Heart left ventricle (tissue), 16 donors: ENCODE measurements around the gene GNMT. TPM values are rescaled to one million over a fixed set of nuclear protein-coding genes. Genes with fewer than 3 reads are reported as not detected.
A peak's percentile ranks its signal among the peaks of the same experiment; 100 is the strongest.

Experiments used
- ATAC-seq, 4 donors: fragments of 200-7000 bp; cut with Tn5 transposase; one replicate each; pipeline ENCODE4 v1.9.1; 2020 to 2022; ENCODE audit warnings: moderate library complexity in 4 of 4, mild to moderate bottlenecking in 3 of 4, moderate number of reproducible peaks in 1 of 4
- DNase-seq, 5 donors: peaks; one replicate each; pipeline ENCODE4 v3.0.0-alpha.2; 2020
- H3K27ac ChIP-seq, 12 donors: fragments of 200-600 bp; sonication (generic) in 4 of 12; one replicate each; pipeline versions ENCODE4 v1.5.0 to v1.8.0; 2016 to 2022; ENCODE audit warnings: mild to moderate bottlenecking in 2 of 12
- H3K27me3 ChIP-seq, 9 donors: fragments of 200-600 bp; sonication (generic) in 2 of 9; one replicate each; pipeline versions ENCODE4 v1.5.1 to v1.8.0; 2016 to 2022; ENCODE audit warnings: mild to moderate bottlenecking in 3 of 9
- H3K36me3 ChIP-seq, 9 donors: fragments of 200-600 bp; sonication (generic) in 2 of 9; one replicate each; pipeline versions ENCODE4 v1.5.0 to v1.8.0; 2018 to 2022; ENCODE audit warnings: mild to moderate bottlenecking in 2 of 9
- H3K4me1 ChIP-seq, 12 donors: fragments of 200-600 bp; sonication (generic) in 4 of 12; one replicate each; pipeline versions ENCODE4 v1.5.0 to v1.8.0; 2016 to 2022; ENCODE audit warnings: mild to moderate bottlenecking in 3 of 12
- H3K4me3 ChIP-seq, 12 donors: fragments of 200-600 bp; sonication (generic) in 4 of 12; one replicate each; pipeline versions ENCODE4 v1.5.0 to v1.8.0; 2017 to 2022; ENCODE audit warnings: mild to moderate bottlenecking in 9 of 12, moderate library complexity in 4 of 12
- H3K9me3 ChIP-seq, 12 donors: fragments of 200-600 bp; sonication (generic) in 4 of 12; one replicate each; pipeline versions ENCODE4 v1.5.0 to v1.8.0; 2016 to 2022; ENCODE audit warnings: mild to moderate bottlenecking in 1 of 12
- CTCF ChIP-seq, 12 donors: fragments of 200-600 bp; sonication (generic) in 4 of 12; IDR thresholded peaks; one replicate each; pipeline versions ENCODE4 v1.5.0 to v1.8.0; 2018 to 2022; ENCODE audit warnings: antibody characterized with exemption in 12 of 12, mild to moderate bottlenecking in 5 of 12
- POLR2A ChIP-seq, 2 donors: fragments of 450-650 bp; IDR thresholded peaks; one replicate each; pipeline ENCODE4 v1.6.1; 2017; ENCODE audit warnings: antibody characterized with exemption in 2 of 2, mild to moderate bottlenecking in 2 of 2, moderate library complexity in 2 of 2
- WGBS, 4 donors: extraction: QIAGEN DNeasy Blood & Tissue Kit in 2 of 4; methylation state at CpG; one replicate each; pipeline versions ENCODE4 v1.1.5 to v1.1.7; 2013 to 2018; 5-methylcytosine and 5-hydroxymethylcytosine counted together
- intact Hi-C, 10 donors: fragments of 100-400 bp; cut with DNase I; formaldehyde crosslinking; loops; one replicate each; pipeline versions ENCODE4 v1.11.1 to v1.14.2; 2022
- polyA plus RNA-seq, 2 donors: library from polyadenylated mRNA; stranded (reverse); fragments of 200-250 nt; gene quantifications; one replicate each; pipeline ENCODE4 v1.2.3, GENCODE V29; 2013
- total RNA-seq, 9 donors: library from RNA; depleted of rRNA in 2 of 9; stranded (reverse); fragments of >200 nt in 2 of 9; fragmentation: NEBNext Ultra II Directional in 3 of 9; extraction: Animal tissue kit (Norgen Biotek cat#: 25700) in 3 of 9; gene quantifications; one replicate each; pipeline versions ENCODE4 v1.1.0 to v1.2.4, GENCODE V29; 2016 to 2023
- donor health status: ischemic (EF 13 %, LVEDD 7.1; RV severe dilation, severe dysfunction).
- donor health status: healthy with polysubstance abuse.
- donor health status: DM: no; HTN: yes; CAD: no.
- donor health status: DM: no; HTN: no; CAD: no.
- donor health status: ischemic (EF 25% LVEDD 6.9; RV normal size, moderate dysfunction).
- donor health status: ischemic (EF 25% LVEDD 5.7; RV mildly dilated, moderate dysfunction).
- donor health status: healthy.
- donor health status: DM: yes; HTN: yes; CAD: no.
- donor health status: ischemic (EF 35%, LVEDD 5.7; RV mildly dilated, moderate dysfunction).
- donor health status: nonischemic (EF 11% LVEDD 7.7; RV severe dilation, severe dysfunction).
- donor health status: DM: yes; HTN: yes; CAD: no.
- donor health status: PGD.
- donor health status: ischemic (EF 29% LVEDD 5.4; RV normal size, mild dysfunction).
- donor health status: nonischemic (EF 23%, LVEDD 6.1; RV moderate dilation, normal function).

Gene GNMT
- total and polyA plus RNA-seq, 11 donors, result 0.36 to 32.0 (median 1.9) TPM

- WGBS, 4 donors, result 80 to 89% (median 85%) methylated on average over 7 to 10 of the region's 10 CpGs
- TF ChIP-seq POLR2A (IDR thresholded peaks at IDR 0.05), result no peak
- TF ChIP-seq CTCF (IDR thresholded peaks at IDR 0.05), result no peak
- no peak for DNase-seq
- H3K27ac ChIP-seq, result no peak within 1 kb of the TSS
- no peak within 1 kb of the TSS for H3K4me3 ChIP-seq
- no peak for ATAC-seq
- peaks cover 0 to 8% (median 3%) of the 10 kb centered on the region in 12 donors for H3K4me1 ChIP-seq
- intact Hi-C loops, result no loop called here
- H3K36me3 ChIP-seq, result no peaks in the 10 kb centered on the region
- peaks cover 0 to 27% (median 6%) of the 10 kb centered on the region in 9 donors for H3K27me3 ChIP-seq
- no peaks in the 10 kb centered on the region for H3K9me3 ChIP-seq
These were observed 44.8 kb upstream of the GNMT start, which contains the start of gene PTCRA for GRCh38 chr6:42915732-42916131. Gene PTCRA (plus strand): TSS chr6:42916053. CDS start chr6:42916070, 17 bp downstream.

- TF ChIP-seq CTCF (IDR thresholded peaks at IDR 0.05) (no peak), POLR2A (IDR thresholded peaks at IDR 0.05) (no peak)
- intact Hi-C loops, result no loop called here
- ATAC-seq, result no peak
- no peak overlapping the region for H3K27ac ChIP-seq
- H3K4me3 ChIP-seq, result no peak overlapping the region
- no peak for DNase-seq
- H3K9me3 ChIP-seq, result no peaks in the 10 kb centered on the region
- H3K36me3 ChIP-seq, result no peaks in the 10 kb centered on the region
- 83 to 91% (median 87%) methylated on average over 1 of the region's 1 CpG for WGBS, 4 donors
- peaks cover 0 to 6% (median 3%) of the 10 kb centered on the region in 12 donors for H3K4me1 ChIP-seq
- peaks cover 0 to 22% (median 6%) of the 10 kb centered on the region in 9 donors for H3K27me3 ChIP-seq
These were observed 44.3 kb upstream of the GNMT start for GRCh38 chr6:42916288-42916687.

GRCh38 chr6:42921801-42922200 is 38.8 kb upstream of the GNMT start:
- 70 to 77% (median 77%) methylated on average over 6 of the region's 6 CpGs for WGBS, 4 donors
- intact Hi-C loops, result no loop called here

GRCh38 chr6:42923666-42924065 is 36.9 kb upstream of the GNMT start:
- Histone ChIP-seq H3K4me3 (peak overlapping the region in 1 of 12 donors; percentile 8), H3K4me1 (peaks cover 0 to 27% (median 3%) of the 10 kb centered on the region in 12 donors), H3K27ac (no peak overlapping the region), H3K9me3 (no peaks in the 10 kb centered on the region), H3K36me3 (no peaks in the 10 kb centered on the region), H3K27me3 (peaks cover 0 to 5% (median 0%) of the 10 kb centered on the region in 9 donors)
- DNase-seq (no peak), ATAC-seq (peak in 1 of 4 donors; percentile 28)
- intact Hi-C loops, result no loop called here
- TF ChIP-seq POLR2A (IDR thresholded peaks at IDR 0.05) (no peak), CTCF (IDR thresholded peaks at IDR 0.05) (no peak)
- WGBS, 4 donors, result 50 to 71% (median 63%) methylated on average over 2 of the region's 2 CpGs

More at GRCh38 chr6:42921801-42922200, 38.8 kb upstream of the GNMT start:
- no peak for ATAC-seq
- Histone ChIP-seq H3K27me3 (peaks cover 0 to 5% (median 0%) of the 10 kb centered on the region in 9 donors), H3K9me3 (no peaks in the 10 kb centered on the region), H3K4me3 (no peak overlapping the region), H3K4me1 (peaks cover 0 to 14% (median 0%) of the 10 kb centered on the region in 12 donors), H3K27ac (no peak overlapping the region), H3K36me3 (no peaks in the 10 kb centered on the region)
- TF ChIP-seq POLR2A (IDR thresholded peaks at IDR 0.05) (no peak), CTCF (IDR thresholded peaks at IDR 0.05) (no peak)
- DNase-seq, result no peak
